GM19438 (cell line): Measurements from ENCODE around the gene HOXA13.

Experiments
- ATAC-seq: cut with Tn5 transposase; IDR thresholded peaks from one replicate; pipeline ENCODE4 v1.9.1; 2021; ENCODE audit warnings: low read depth; ENCODE audit not compliant: unreplicated experiment

HOXA13 gene

DNA sequence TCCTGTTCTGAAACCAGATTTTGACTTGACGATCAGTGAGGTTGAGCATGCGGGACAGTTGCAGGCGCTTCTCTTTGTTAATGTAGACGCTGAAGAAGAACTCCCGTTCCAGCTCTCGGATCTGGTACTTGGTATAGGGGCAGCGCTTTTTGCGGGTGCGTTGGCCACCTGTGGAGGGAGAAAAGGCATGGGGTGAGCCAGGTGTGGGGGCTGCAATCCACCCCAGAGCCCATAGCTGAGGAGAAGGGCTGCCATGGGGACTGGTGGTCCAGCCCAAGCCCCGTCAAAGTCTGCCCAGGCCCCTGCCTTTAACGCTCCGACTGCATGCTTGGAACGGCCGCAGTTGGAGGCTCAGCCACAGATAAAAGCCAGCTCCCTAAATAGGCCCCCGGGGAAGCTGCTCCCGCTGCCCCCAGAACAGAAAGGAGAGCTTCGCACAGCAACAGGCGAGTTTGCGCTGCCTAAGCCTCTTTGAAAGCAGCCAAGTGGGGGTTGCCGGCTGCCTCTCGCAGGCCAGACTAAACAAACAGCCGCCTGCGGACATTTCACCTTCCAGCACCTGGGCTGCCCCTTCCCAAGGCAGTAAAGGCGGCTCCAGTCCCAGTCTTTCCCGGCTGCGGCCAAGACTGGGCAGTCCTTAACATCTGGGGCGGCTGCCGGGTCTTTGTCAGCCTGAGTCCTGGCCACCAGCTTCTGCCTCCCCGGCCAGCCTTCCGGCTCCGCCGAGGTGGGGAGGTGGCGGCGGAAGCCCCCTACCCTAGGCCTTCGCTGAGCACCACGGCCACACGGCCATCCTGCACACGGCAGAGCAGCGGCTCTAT, 16.8 kb downstream of the HOXA13 start:
- no peak for ATAC-seq

DNA sequence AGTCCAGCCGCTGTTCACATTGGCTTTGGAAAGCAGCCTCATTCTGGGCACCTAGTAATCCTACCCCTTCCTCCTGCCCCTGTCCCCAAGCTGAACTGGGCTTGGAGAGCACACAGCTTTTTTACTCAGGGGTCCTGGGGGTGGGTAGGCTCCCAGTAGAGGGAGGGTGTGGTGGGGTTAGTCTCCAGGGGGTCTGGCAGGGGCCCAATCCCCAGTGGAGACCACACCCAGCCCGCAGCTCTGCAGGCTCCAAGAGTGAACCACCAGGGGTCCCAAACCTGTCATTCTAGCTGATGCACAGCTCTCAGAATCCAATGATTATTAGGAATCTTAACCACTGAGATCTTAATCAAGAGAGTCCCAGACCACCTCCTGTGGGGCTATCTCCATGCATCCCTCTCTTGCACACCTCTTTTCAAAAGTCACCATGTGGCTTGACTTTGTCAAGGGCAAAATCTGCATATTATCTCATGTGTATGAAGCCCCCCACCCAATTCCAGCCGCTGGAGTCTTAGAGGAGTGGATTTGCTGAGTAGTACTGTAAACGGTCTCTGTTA, 17.5 kb downstream of the HOXA13 start:
- no peak for ATAC-seq

DNA sequence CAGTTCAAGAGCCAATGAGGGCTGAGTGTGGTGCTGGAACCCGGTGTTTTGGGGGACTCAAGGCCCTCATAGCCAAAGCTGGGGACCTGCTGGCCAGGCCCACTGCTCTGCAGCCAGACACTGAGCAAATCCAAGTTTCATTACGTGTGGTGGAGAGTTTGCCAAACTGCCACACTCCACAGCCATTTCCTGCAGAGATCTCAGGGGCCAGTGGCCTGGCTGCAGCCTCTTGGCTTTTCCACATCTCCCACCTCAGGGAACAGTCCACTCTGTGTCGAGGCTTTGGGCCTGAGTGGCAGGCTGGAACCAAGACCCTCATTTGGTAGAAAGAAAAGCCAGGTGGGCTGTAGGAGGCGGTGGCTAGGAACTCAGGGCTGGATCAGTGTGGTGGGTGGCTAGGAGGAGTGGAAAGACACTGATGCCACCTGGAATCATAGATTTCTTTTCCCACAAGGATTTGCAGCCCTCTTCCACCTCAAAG, 18.1 kb downstream of the HOXA13 start:
- ATAC-seq: no peak

DNA sequence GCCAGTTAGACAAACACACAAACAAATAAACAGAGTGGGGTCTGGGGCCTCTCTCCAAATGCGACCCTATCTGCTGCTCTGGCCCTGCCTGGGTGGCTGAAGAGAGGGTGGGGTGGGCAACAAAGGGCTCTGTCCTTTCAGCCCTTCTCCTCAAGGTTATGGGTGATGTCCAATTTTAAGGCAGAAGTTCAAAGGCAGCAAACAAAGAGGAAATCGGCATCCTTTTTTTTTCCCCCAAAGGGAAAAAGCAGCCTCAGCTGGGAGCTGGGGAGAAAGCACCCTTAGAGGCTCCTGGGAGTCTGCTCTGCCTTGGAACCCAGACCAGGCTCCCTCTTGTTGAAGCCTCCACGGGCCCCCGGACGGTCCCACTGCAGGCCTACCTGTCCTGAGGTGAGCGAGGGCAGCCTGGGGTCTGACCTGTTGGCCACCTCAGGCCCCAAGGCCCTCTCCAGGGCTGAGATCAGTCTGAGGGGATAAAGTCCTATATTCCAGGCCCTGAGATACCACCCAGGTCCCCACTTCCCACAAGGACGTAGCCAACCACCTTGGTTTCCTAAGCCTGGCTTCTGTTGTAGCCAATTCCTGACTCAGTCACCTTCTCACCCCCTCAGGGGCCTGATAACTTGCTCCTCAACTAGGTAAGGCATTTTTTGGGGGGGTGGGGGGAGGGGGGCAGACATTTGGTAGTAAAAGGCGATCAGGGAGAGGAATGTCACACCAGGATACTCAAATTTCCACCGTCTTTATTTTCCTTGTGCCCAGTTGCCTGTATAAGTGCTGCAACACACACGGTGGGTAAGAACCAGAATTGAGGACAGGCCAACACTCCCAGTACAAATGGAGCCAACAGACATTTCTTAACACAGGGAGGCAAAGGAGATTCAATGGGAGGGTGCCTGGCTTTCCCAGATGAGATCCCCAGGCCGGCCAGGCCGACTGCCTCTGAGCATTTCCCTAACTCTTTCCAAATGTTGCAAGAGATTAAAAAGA, 19.2 kb downstream of the HOXA13 start:
- ATAC-seq: no peak

- ATAC-seq: no peak
These were observed 20.1 kb downstream of the HOXA13 start for GRCh38 chr7:27179503-27180430.

- ATAC-seq: no peak
These were observed 20.9 kb downstream of the HOXA13 start for GRCh38 chr7:27179030-27179429.

DNA sequence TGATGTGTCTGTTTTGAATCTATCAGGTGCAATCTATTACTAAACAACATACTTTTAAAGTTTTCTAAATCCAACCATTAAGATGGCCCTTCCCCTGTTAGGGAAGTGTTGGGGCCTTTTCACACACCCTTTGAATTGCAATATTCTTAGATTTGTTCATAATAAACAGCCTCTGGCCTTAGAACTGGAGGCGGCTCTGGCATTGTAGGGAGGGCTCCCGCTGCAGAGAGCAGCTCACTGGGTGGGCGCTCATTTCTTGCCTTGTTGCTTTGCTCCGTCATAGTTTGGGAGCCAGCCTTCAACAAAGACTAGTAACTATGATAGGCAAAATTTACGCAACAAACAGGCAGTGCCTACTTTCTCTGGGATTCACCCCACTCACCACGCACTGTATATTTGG, 21.5 kb downstream of the HOXA13 start:
- ATAC-seq: no peak

DNA sequence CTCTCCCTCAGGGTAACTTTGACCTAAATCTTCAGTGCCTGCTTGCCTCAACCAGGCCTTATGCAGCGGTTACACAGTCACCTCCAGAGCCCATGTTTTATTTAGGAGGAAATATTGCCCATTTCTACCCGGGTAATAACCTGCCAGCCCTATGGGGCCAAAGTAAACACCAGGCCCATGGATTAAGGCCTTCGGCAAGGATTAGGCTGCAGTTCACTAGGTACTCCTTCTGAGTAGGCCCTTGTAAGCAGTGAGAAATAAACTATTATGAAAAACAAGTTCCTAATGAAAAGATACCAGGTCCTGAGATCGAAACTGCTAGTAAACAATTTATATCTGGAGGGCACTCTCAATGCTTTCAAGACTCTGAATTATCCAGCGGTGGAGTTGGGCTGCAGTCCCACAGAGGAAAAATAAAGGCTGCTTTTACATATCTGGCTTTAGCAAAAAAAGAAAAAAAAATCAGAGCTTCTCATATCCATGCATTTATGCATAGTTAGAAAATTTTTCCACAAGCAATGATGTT, 22.0 kb downstream of the HOXA13 start:
- ATAC-seq: no peak

DNA sequence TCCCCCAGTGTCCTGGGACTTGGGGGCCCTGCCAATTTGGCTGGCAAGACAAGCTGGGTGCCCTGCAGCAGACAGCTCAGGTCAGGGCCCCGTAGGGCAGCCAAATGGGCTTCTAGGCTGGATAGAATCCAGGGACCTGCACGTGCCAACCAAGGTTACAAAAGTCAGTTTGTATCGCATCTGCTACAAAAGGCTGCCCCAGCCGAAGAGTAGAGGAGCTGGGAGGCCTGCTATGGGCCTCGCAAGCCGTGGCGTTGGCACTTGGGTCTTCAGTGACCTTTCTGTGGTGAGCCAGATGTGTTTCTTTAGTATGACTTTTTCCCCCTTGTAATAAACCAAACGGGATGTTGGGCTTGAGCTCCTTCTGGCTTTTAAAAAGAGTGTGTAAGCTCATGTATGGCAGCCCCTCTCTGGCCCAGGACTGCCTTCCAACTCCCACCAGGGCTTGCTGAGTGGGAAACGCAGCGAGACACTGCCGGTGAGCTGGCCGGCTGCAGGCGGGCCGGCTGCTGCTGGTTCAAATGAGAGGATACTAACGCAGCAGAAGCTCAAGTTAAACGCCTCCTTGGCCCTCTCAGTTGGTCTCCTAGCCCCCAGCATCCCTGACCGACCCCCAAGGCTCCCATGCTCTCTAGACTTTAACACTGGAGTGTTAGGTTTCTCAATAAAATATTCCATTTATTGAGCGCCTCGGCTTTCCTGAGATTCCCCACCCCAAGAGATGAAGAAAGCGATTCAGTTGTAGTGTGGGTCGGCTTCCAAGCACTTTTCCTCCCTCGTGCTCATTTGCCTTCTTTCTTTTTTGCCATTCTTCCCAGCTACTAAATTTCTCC, 22.7 kb downstream of the HOXA13 start:
- no peak for ATAC-seq

- ATAC-seq: no peak
These were observed 23.4 kb downstream of the HOXA13 start for GRCh38 chr7:27176524-27176845.

GRCh38 chr7:27175626-27176523, 24.0 kb downstream of the HOXA13 start:
- ATAC-seq: no peak

DNA sequence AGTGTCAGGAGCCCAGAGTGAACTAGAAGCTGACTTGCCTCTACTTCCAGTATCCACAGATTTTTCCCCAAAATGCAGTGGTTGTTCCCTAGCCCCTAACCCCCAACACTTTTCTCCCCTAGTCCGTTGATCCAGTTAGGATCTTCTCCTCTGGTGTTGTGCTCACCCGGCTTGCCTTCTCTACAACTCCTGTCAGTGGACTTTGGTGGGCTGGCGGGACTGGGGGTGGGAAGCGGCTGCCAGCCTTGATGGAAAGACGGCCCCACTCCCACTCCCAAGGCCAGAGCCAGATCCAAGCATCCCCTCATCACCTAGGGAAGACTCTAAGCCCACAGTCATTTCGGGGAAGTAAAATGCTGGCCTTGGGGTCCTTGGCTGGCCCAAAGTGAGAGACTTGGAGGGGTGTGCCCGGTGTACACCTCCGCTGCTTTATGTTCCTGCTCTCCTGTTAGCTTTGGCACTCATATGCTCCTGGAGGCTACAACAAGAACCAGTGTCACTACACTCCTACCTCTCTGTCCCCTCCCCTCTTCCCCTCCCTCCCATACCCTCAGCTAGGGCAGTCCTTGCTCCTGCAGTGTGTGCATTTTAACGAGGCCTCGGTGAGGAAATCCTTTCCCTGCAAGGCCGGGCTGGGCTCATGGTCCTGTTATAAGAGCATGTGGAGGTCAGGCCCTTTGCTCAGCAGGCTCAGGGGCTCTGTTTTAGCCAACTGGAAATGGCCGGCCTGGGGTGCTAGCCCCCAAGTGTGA, 24.8 kb downstream of the HOXA13 start:
- no peak for ATAC-seq

GRCh38 chr7:27173956-27174873, 25.7 kb downstream of the HOXA13 start, which contains the start of gene HOXA10:
HOXA10 (minus strand) TSS chr7:27174320; CDS start chr7:27174306, 14 bp downstream.
- no peak for ATAC-seq

- ATAC-seq: no peak
These were observed 26.4 kb downstream of the HOXA13 start for GRCh38 chr7:27173511-27173955.

- ATAC-seq: no peak
These were observed 26.9 kb downstream of the HOXA13 start for GRCh38 chr7:27172823-27173510.
